Measurements from ENCODE around the gene ADRA2C. TPM values are rescaled to one million over a fixed set of nuclear protein-coding genes. Genes with fewer than 3 reads are reported as not detected.

ADRA2C gene
- total and polyA plus RNA-seq, 2 of the 13 experiments (the other 11 are each of a cell fraction or from before 2014, with no cell fraction given): 15.4 to 69.7 TPM

DNA sequence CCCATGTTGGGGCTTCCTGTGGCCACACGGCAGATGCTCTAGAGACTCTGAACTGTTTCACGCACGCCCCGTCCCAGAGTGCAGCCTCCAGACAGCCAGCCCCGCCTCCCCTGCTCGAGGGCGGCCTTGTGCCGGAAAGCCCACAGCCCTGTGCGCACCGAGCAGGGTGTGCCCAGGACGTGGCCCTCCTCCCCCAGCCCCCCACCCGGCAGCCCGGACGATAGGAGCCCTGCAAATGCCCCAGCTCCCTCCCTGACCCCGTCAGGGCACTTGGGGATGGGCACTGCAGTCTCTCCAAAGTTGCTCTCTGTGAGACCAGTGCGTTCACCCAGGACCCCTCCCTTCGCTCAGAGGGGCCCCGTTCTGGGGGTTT lies 37.3 kb downstream of the ADRA2C start (continued):
- TF ChIP-seq, protein P1, sequence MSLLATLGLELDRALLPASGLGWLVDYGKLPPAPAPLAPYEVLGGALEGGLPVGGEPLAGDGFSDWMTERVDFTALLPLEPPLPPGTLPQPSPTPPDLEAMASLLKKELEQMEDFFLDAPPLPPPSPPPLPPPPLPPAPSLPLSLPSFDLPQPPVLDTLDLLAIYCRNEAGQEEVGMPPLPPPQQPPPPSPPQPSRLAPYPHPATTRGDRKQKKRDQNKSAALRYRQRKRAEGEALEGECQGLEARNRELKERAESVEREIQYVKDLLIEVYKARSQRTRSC (CRISPR knock-in tag; IDR thresholded peaks at IDR 0.05; ENCODE audit: low read depth): no peak
- TF ChIP-seq ZNF333 (CRISPR knock-in tag; IDR thresholded peaks at IDR 0.05; ENCODE audit: borderline replicate concordance) (no peak), GTF3A (CRISPR knock-in tag; conservative IDR thresholded peaks at IDR 0.05) (no peak), AGO2 (optimal IDR thresholded peaks at IDR 0.05; ENCODE audit: low read depth, low read length) (no peak), HMG20B (CRISPR knock-in tag; conservative IDR thresholded peaks at IDR 0.05) (no peak), ZNF253 (CRISPR knock-in tag; IDR thresholded peaks at IDR 0.05; ENCODE audit: borderline replicate concordance) (no peak), ZNF644 (CRISPR knock-in tag; IDR thresholded peaks at IDR 0.05; ENCODE audit: low read depth) (no peak), KDM2A (CRISPR knock-in tag; IDR thresholded peaks at IDR 0.05; ENCODE audit: borderline replicate concordance, low read depth) (peak; percentile 34; the same call in 1 of the 2 replicates), KLF16 (CRISPR knock-in tag; IDR thresholded peaks at IDR 0.05) (peak in 1 of 2 experiments; percentile 33; a peak in 1 of 4 replicates), SCMH1 (CRISPR knock-in tag; IDR thresholded peaks at IDR 0.05; ENCODE audit: borderline replicate concordance) (no peak), ESRRA (CRISPR knock-in tag; IDR thresholded peaks at IDR 0.05; ENCODE audit: low read depth) (no peak), MXI1 (IDR thresholded peaks at IDR 0.05; ENCODE audit: borderline replicate concordance, low read depth, low read length) (no peak), POLR2AphosphoS2 (IDR thresholded peaks at IDR 0.05; ENCODE audit: low read depth, low read length) (no peak), ZNF33A (CRISPR knock-in tag; IDR thresholded peaks at IDR 0.05; ENCODE audit: borderline replicate concordance) (no peak), SMYD3 (CRISPR knock-in tag; IDR thresholded peaks at IDR 0.05) (no peak), HNRNPH1 (optimal IDR thresholded peaks at IDR 0.05; ENCODE audit: low read depth, low read length) (no peak), ZBTB1 (CRISPR knock-in tag; IDR thresholded peaks at IDR 0.05; ENCODE audit: borderline replicate concordance) (no peak), POGZ (CRISPR knock-in tag; IDR thresholded peaks at IDR 0.05) (no peak), SIX4 (CRISPR knock-in tag; IDR thresholded peaks at IDR 0.05) (no peak), JUNB (CRISPR knock-in tag; IDR thresholded peaks at IDR 0.05; ENCODE audit: borderline replicate concordance) (no peak), NFRKB (IDR thresholded peaks at IDR 0.05) (no peak), HES4 (CRISPR knock-in tag; IDR thresholded peaks at IDR 0.05; ENCODE audit: borderline replicate concordance) (no peak)
- TF ChIP-seq, protein P2, sequence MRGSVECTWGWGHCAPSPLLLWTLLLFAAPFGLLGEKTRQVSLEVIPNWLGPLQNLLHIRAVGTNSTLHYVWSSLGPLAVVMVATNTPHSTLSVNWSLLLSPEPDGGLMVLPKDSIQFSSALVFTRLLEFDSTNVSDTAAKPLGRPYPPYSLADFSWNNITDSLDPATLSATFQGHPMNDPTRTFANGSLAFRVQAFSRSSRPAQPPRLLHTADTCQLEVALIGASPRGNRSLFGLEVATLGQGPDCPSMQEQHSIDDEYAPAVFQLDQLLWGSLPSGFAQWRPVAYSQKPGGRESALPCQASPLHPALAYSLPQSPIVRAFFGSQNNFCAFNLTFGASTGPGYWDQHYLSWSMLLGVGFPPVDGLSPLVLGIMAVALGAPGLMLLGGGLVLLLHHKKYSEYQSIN (CRISPR knock-in tag; IDR thresholded peaks at IDR 0.05; ENCODE audit: borderline replicate concordance): no peak
- TF ChIP-seq, protein P3, sequence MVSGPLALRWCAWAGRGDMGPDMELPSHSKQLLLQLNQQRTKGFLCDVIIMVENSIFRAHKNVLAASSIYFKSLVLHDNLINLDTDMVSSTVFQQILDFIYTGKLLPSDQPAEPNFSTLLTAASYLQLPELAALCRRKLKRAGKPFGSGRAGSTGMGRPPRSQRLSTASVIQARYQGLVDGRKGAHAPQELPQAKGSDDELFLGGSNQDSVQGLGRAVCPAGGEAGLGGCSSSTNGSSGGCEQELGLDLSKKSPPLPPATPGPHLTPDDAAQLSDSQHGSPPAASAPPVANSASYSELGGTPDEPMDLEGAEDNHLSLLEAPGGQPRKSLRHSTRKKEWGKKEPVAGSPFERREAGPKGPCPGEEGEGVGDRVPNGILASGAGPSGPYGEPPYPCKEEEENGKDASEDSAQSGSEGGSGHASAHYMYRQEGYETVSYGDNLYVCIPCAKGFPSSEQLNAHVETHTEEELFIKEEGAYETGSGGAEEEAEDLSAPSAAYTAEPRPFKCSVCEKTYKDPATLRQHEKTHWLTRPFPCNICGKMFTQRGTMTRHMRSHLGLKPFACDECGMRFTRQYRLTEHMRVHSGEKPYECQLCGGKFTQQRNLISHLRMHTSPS (CRISPR knock-in tag; IDR thresholded peaks at IDR 0.05; ENCODE audit: low read depth): peak; percentile 16; the same call in 1 of the 2 replicates
- TF ChIP-seq, protein P4, sequence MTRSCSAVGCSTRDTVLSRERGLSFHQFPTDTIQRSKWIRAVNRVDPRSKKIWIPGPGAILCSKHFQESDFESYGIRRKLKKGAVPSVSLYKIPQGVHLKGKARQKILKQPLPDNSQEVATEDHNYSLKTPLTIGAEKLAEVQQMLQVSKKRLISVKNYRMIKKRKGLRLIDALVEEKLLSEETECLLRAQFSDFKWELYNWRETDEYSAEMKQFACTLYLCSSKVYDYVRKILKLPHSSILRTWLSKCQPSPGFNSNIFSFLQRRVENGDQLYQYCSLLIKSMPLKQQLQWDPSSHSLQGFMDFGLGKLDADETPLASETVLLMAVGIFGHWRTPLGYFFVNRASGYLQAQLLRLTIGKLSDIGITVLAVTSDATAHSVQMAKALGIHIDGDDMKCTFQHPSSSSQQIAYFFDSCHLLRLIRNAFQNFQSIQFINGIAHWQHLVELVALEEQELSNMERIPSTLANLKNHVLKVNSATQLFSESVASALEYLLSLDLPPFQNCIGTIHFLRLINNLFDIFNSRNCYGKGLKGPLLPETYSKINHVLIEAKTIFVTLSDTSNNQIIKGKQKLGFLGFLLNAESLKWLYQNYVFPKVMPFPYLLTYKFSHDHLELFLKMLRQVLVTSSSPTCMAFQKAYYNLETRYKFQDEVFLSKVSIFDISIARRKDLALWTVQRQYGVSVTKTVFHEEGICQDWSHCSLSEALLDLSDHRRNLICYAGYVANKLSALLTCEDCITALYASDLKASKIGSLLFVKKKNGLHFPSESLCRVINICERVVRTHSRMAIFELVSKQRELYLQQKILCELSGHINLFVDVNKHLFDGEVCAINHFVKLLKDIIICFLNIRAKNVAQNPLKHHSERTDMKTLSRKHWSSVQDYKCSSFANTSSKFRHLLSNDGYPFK (CRISPR knock-in tag; IDR thresholded peaks at IDR 0.05; ENCODE audit: borderline replicate concordance): peak; percentile 73; the same call in 1 of the 2 replicates

Measured in HepG2 (cell line).